Epithelial cell of proximal tubule (primary cell): Measurements from ENCODE around the gene RGS6. TPM values are rescaled to one million over a fixed set of nuclear protein-coding genes. Genes with fewer than 3 reads are reported as not detected.

ENCODE experiments used
- DNase-seq: peaks from one replicate; pipeline ENCODE4 v3.0.0-alpha.2; 2011; ENCODE audit warnings: low read depth
- H3K4me3 ChIP-seq: 2 replicates; pipeline ENCODE4 v1.5.1; 2011; ENCODE audit warnings: low read depth, mild to moderate bottlenecking, low read length
- total RNA-seq: library from RNA; depleted of rRNA; stranded (reverse); fragments of >200 nt; gene quantifications from 2 replicates; pipeline ENCODE4 v1.2.3, GENCODE V29; 2015
- TF ChIP-seq, protein P1 (sequence below): conservative IDR thresholded peaks from 2 replicates; pipeline ENCODE4 v1.5.1; 2012; ENCODE audit warnings: low read depth, mild to moderate bottlenecking, low read length

Gene RGS6
- total RNA-seq, 1 donor from 2014 or later, result not detected

DNA sequence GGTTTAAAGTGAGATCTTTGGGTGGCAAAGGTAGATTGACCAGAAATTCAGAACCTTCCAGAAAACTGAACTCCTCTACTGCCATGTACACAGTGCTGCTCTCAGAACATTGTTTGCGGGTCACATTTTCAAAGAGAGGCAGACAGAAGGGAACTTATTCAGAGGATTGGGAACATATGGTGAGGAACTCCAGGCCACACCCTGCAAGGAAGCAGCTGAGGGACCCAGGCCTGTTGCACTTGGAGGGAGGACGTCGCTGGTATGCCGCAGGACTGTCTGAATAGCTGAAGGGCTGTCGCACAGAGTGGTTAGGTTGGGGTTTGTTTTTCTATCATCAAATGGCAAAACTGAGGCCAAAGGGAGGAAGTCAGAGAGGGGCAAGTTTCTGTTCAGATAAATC, 520.5 kb downstream of the RGS6 start:
- H3K4me3 ChIP-seq, result no peak overlapping the region
- no peak for DNase-seq
- TF ChIP-seq, protein P1, sequence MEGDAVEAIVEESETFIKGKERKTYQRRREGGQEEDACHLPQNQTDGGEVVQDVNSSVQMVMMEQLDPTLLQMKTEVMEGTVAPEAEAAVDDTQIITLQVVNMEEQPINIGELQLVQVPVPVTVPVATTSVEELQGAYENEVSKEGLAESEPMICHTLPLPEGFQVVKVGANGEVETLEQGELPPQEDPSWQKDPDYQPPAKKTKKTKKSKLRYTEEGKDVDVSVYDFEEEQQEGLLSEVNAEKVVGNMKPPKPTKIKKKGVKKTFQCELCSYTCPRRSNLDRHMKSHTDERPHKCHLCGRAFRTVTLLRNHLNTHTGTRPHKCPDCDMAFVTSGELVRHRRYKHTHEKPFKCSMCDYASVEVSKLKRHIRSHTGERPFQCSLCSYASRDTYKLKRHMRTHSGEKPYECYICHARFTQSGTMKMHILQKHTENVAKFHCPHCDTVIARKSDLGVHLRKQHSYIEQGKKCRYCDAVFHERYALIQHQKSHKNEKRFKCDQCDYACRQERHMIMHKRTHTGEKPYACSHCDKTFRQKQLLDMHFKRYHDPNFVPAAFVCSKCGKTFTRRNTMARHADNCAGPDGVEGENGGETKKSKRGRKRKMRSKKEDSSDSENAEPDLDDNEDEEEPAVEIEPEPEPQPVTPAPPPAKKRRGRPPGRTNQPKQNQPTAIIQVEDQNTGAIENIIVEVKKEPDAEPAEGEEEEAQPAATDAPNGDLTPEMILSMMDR, result no peak

DNA sequence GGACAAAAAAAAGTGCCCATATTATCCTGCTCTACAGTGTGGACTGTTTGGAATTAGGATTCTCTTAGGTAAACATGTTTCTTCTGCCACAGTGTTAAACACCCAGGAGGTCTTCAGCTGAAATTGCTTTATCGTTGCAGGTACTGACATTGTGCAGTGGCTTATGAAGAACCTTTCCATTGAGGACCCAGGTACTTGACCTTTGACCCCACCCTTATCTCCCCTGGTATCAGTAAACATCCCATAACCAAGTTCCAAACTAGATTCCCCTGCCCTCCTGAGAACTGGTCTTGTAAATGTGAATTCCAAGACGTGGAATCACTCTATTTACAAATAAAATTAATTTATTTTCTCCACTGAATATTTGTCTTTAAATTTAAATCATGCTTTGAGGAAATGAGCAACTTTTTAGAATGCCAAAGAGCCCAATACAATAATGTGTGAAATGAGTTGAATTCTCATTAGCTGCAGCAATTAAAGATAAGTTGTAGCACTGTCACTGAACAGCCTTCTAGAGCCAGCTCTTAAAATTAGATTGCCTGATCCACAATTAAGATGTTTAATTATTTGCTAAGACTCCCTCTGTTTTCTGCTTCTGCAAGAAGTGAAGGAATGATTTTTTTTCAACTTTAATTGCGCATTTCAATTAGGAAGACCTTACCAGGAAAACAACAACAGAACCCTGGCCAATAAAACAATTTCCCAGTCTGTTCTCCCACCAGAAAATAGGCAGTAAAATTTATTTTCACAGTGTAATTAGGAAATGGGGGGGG, 522.3 kb downstream of the RGS6 start:
- TF ChIP-seq, protein P1, result no peak
- no peak overlapping the region for H3K4me3 ChIP-seq
- DNase-seq, result no peak

DNA sequence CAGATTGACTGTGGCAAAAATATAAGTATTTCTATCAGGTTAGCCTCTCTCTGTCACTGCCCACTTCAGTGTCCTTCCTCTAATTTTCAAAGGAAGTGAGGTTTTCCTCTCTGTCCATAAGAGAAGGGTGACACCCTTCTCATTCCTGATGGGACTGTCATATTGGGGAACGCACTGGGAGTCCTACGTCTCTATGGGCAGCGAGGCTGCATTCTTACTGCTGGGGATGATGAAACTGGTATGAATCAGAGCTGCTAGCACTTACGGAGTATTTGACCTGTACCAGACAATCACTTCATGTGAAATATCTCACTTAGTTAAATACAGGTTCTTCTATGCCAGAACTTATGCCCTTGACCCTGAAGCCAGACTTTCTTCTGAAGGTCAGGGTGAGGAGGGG, 525.4 kb downstream of the RGS6 start:
- no peak for DNase-seq
- H3K4me3 ChIP-seq, result no peak overlapping the region
- TF ChIP-seq, protein P1, result no peak

DNA sequence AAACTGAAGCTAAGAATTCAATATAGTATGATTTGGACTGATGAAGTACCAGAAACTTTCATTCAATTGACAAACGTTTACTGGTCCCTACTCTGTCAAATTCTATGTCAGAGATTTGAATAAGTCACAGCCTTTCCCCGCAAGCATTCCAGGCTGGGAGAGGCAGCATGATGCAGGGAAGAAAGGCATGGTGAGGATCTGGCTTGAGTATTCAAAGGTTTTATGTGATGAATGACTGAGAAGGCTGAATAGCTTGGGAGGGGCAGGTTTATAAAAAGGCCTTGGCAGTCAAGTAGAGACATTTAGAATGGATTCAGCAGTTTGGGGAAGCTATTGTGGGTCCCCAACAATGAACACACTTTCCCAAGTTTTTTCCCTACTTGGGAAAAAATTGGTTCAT, 529.8 kb downstream of the RGS6 start:
- no peak overlapping the region for H3K4me3 ChIP-seq
- no peak for DNase-seq
- TF ChIP-seq, protein P1, result no peak

DNA sequence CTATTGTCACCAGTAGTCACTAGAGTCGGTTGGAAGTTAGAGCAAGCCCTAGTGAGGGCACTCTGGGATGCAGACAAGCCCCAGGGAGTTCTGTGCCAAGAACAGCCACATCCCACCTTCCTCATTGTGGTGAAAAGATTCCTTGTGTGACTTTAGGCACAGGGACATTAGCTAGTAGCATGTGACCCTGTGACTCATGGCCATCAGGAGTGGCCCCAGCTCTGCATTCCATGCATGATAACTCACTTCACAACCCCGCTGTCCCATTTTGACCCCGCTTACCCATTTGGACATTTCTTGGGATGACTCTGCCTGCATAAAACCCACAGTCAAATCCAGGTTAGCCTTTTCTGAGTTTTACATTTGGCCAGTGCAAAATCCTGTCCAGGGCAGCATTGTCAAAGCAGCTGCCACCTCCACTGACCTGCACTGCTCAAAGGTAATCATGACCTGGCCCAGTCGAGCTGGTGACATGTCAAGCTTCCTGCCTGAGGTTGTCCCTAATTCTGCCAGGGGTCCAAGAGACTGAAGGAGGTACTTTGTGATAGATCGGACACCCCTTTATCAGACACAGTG, 531.1 kb downstream of the RGS6 start:
- no peak overlapping the region for H3K4me3 ChIP-seq
- TF ChIP-seq, protein P1, result no peak
- DNase-seq, result no peak

GRCh38 chr14:72464226-72464625, 532.0 kb downstream of the RGS6 start:
- no peak for DNase-seq
- TF ChIP-seq, protein P1, result no peak
- H3K4me3 ChIP-seq, result no peak overlapping the region

- TF ChIP-seq, protein P1, result no peak
- no peak overlapping the region for H3K4me3 ChIP-seq
- DNase-seq, result no peak
Observed at GRCh38 chr14:72466325-72466724, 534.1 kb downstream of the RGS6 start.
